HL-60 (cell line): Measurements from ENCODE around the gene ASCL5.

Experiments
- REST ChIP-seq: IDR thresholded peaks from 2 replicates; pipeline ENCODE4 v1.6.1; 2012; ENCODE audit warnings: low read depth; ENCODE audit not compliant: insufficient replicate concordance
- TF ChIP-seq, protein P1 (sequence below): IDR thresholded peaks from one replicate; pipeline ENCODE4 v1.5.1; 2011; ENCODE audit warnings: low read length, control low read depth, inconsistent platforms; ENCODE audit not compliant: insufficient read depth

DNA sequence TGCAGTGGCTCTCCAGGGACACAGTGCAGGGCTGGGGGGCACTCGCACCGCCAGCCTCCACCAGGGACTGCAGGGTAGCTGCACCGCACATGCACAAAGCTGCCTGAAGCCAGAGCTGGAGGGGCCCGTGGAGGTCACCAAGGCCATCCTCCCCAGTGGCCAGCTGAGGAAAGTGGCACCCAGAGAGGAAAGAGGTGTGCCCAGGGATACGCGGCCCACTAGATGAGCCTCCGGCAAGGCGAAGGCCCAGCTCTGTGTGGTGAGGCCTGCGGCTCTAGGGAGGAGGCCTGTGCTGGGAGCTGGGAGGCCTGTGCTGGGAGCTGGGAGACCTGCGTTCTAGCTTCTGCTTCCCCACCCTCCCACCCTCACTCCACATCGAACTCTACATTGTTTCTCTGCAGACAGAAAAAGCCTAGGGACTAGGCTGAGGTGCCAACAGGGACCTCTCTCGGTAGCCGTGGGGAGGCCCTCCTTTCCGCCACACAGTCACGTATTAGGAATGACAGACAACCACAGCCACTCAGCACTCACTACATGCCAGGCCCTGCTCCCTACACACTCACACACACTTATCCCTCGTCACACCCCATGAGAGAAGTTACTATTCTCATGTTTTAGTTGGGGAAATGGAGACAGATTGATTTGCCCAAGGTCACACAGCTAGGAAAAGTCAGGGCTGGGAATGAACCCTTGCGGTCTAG is 921 bp upstream of the ASCL5 start:
- TF ChIP-seq REST = no peak
- TF ChIP-seq, protein P1, sequence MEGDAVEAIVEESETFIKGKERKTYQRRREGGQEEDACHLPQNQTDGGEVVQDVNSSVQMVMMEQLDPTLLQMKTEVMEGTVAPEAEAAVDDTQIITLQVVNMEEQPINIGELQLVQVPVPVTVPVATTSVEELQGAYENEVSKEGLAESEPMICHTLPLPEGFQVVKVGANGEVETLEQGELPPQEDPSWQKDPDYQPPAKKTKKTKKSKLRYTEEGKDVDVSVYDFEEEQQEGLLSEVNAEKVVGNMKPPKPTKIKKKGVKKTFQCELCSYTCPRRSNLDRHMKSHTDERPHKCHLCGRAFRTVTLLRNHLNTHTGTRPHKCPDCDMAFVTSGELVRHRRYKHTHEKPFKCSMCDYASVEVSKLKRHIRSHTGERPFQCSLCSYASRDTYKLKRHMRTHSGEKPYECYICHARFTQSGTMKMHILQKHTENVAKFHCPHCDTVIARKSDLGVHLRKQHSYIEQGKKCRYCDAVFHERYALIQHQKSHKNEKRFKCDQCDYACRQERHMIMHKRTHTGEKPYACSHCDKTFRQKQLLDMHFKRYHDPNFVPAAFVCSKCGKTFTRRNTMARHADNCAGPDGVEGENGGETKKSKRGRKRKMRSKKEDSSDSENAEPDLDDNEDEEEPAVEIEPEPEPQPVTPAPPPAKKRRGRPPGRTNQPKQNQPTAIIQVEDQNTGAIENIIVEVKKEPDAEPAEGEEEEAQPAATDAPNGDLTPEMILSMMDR = no peak
